MM.1S (cell line): ENCODE measurements around the gene PPP6R2.

ENCODE experiments used
- DNase-seq: peaks from one replicate; pipeline ENCODE4 v3.0.0-alpha.2; 2015
- H2AFZ ChIP-seq: fragments of 300-600 bp; sonication (generic); 2 replicates; pipeline ENCODE4 v1.6.0; 2016; ENCODE audit warnings: antibody characterized with exemption, low read length
- H3F3A ChIP-seq: fragments of 300-600 bp; sonication (generic); 2 replicates; pipeline ENCODE4 v1.6.1; 2016; ENCODE audit warnings: mild to moderate bottlenecking, antibody characterized with exemption, low read length, moderate library complexity, mixed read lengths; ENCODE audit not compliant: insufficient read depth
- H3K27ac ChIP-seq: fragments of 300-600 bp; sonication (generic); 2 replicates; pipeline ENCODE4 v1.5.1; 2016; ENCODE audit warnings: mild to moderate bottlenecking, low read length
- H3K27me3 ChIP-seq: fragments of 300-600 bp; sonication (generic); replicated peaks from 2 replicates; pipeline ENCODE4 v1.6.0; 2016; ENCODE audit warnings: low read length; ENCODE audit not compliant: insufficient read depth
- H3K36me3 ChIP-seq: fragments of 300-600 bp; sonication (generic); replicated peaks from 2 replicates; pipeline ENCODE4 v1.6.1; 2016; ENCODE audit warnings: mild to moderate bottlenecking, low read length, mixed read lengths; ENCODE audit not compliant: insufficient read depth
- H3K4me1 ChIP-seq: fragments of 300-600 bp; sonication (generic); 2 replicates; pipeline ENCODE4 v1.6.1; 2016; ENCODE audit warnings: low read length, mixed read lengths
- H3K4me2 ChIP-seq: fragments of 300-600 bp; sonication (generic); 2 replicates; pipeline ENCODE4 v1.6.0; 2016; ENCODE audit warnings: low read depth, low read length
- H3K4me3 ChIP-seq: fragments of 300-600 bp; sonication (generic); 2 replicates; pipeline ENCODE4 v1.5.1; 2016; ENCODE audit warnings: low read length, mixed read lengths
- H3K79me2 ChIP-seq: fragments of 300-600 bp; sonication (generic); 2 replicates; pipeline ENCODE4 v1.6.1; 2016; ENCODE audit warnings: mixed run types, low read length, mixed read lengths
- H3K9ac ChIP-seq: fragments of 300-600 bp; sonication (generic); 2 replicates; pipeline ENCODE4 v1.6.1; 2016; ENCODE audit warnings: low read length, mixed read lengths
- H3K9me2 ChIP-seq: fragments of 300-600 bp; sonication (generic); replicated peaks from 2 replicates; pipeline ENCODE4 v1.6.1; 2016; ENCODE audit warnings: mild to moderate bottlenecking, low read length, mixed read lengths; ENCODE audit not compliant: insufficient read depth
- H3K9me3 ChIP-seq: fragments of 300-600 bp; sonication (generic); replicated peaks from 2 replicates; pipeline ENCODE4 v1.6.1; 2016; ENCODE audit warnings: mild to moderate bottlenecking, low read length, mixed read lengths; ENCODE audit not compliant: insufficient read depth
- H4K20me1 ChIP-seq: fragments of 300-600 bp; sonication (generic); 2 replicates; pipeline ENCODE4 v1.6.1; 2016; ENCODE audit warnings: mild to moderate bottlenecking, low read length, moderate library complexity, mixed read lengths; ENCODE audit not compliant: insufficient read depth
- CTCF ChIP-seq: fragments of 300-600 bp; sonication (generic); IDR thresholded peaks from 2 replicates; pipeline ENCODE4 v1.5.1; 2016; ENCODE audit warnings: antibody characterized with exemption, low read length, mixed read lengths
- EZH2 ChIP-seq: fragments of 300-600 bp; sonication (generic); optimal IDR thresholded peaks from 2 replicates; pipeline ENCODE3; 2017; ENCODE audit warnings: low read depth, mild to moderate bottlenecking, antibody characterized with exemption, low read length, mixed read lengths
- EZH2phosphoT487 ChIP-seq: fragments of 300-600 bp; sonication (generic); IDR thresholded peaks from 2 replicates; pipeline ENCODE4 v1.6.1; 2018; ENCODE audit warnings: antibody characterized with exemption, low read length

The PPP6R2 gene

GRCh38 chr22:50481440-50482106 lies 138.4 kb downstream of the PPP6R2 start, which contains the start of gene ADM2:
Gene ADM2 (plus strand): TSS chr22:50481543. CDS start chr22:50481848, 305 bp downstream.
- TF ChIP-seq EZH2phosphoT487: no peak
- TF ChIP-seq EZH2: no peak
- no peak for TF ChIP-seq CTCF
- H3K36me3 ChIP-seq: no peaks in the 10 kb centered on the region
- H3F3A ChIP-seq: no peaks in the 10 kb centered on the region
- peak within 1 kb of the TSS; percentile 56; the same call in 1 of the 2 replicates for H3K9ac ChIP-seq
- no peaks in the 10 kb centered on the region for H4K20me1 ChIP-seq
- no peak for DNase-seq
- no peaks in the 10 kb centered on the region for H3K4me1 ChIP-seq
- H3K9me2 ChIP-seq: no peaks in the 10 kb centered on the region
- H3K27ac ChIP-seq: no peak within 1 kb of the TSS
- no peaks in the 10 kb centered on the region for H3K9me3 ChIP-seq
- no peaks in the 10 kb centered on the region for H3K79me2 ChIP-seq
- H2AFZ ChIP-seq: peak within 1 kb of the TSS; percentile 85
- peak within 1 kb of the TSS; percentile 68 for H3K4me2 ChIP-seq
- H3K4me3 ChIP-seq: peak within 1 kb of the TSS; percentile 69
- H3K27me3 ChIP-seq: peaks cover 14% of the 10 kb centered on the region

- H3K9ac ChIP-seq: peak overlapping the region; percentile 56; the same call in 1 of the 2 replicates
- H3K27me3 ChIP-seq: peaks cover 14% of the 10 kb centered on the region
- no peak for DNase-seq
- H3K9me3 ChIP-seq: no peaks in the 10 kb centered on the region
- no peaks in the 10 kb centered on the region for H3K36me3 ChIP-seq
- H3K79me2 ChIP-seq: no peaks in the 10 kb centered on the region
- TF ChIP-seq CTCF (no peak), EZH2 (no peak), EZH2phosphoT487 (no peak)
- H3K4me3 ChIP-seq: peak overlapping the region; percentile 69
- no peaks in the 10 kb centered on the region for H3K9me2 ChIP-seq
- H3F3A ChIP-seq: no peaks in the 10 kb centered on the region
- H3K27ac ChIP-seq: no peak overlapping the region
- H2AFZ ChIP-seq: peak overlapping the region; percentile 85
- H3K4me1 ChIP-seq: no peaks in the 10 kb centered on the region
- H3K4me2 ChIP-seq: peak overlapping the region; percentile 50
- H4K20me1 ChIP-seq: no peaks in the 10 kb centered on the region
Observed at GRCh38 chr22:50482107-50483074, 139.3 kb downstream of the PPP6R2 start.

- Histone ChIP-seq H3K27me3 (peaks cover 14% of the 10 kb centered on the region), H4K20me1 (no peaks in the 10 kb centered on the region), H2AFZ (no peak overlapping the region), H3K27ac (no peak overlapping the region), H3F3A (no peaks in the 10 kb centered on the region), H3K36me3 (no peaks in the 10 kb centered on the region), H3K9me2 (no peaks in the 10 kb centered on the region), H3K4me3 (no peak overlapping the region), H3K4me1 (no peaks in the 10 kb centered on the region), H3K79me2 (no peaks in the 10 kb centered on the region), H3K9me3 (no peaks in the 10 kb centered on the region), H3K4me2 (no peak overlapping the region), H3K9ac (no peak overlapping the region)
- no peak for DNase-seq
- TF ChIP-seq EZH2: no peak
- TF ChIP-seq EZH2phosphoT487: no peak
- no peak for TF ChIP-seq CTCF
Observed at GRCh38 chr22:50483106-50483505, 140.0 kb downstream of the PPP6R2 start.
